Activated naive CD8-positive, alpha-beta T cell treated with anti-CD3 and anti-CD28 coated beads, Interleukin-2, amount 50 U/mL, for 16 hours (primary cell): ENCODE results near the gene BPI.
"Not testable (repeated sequence)": the region's sequence is repeated elsewhere in the genome, so short reads cannot be mapped to it uniquely, and the experiment has no call there.

Source experiments
- DNase-seq: peaks from one replicate; pipeline ENCODE4 v3.0.0-alpha.2; 2020; ENCODE audit warnings: low read depth, low spot score

The BPI gene

DNA sequence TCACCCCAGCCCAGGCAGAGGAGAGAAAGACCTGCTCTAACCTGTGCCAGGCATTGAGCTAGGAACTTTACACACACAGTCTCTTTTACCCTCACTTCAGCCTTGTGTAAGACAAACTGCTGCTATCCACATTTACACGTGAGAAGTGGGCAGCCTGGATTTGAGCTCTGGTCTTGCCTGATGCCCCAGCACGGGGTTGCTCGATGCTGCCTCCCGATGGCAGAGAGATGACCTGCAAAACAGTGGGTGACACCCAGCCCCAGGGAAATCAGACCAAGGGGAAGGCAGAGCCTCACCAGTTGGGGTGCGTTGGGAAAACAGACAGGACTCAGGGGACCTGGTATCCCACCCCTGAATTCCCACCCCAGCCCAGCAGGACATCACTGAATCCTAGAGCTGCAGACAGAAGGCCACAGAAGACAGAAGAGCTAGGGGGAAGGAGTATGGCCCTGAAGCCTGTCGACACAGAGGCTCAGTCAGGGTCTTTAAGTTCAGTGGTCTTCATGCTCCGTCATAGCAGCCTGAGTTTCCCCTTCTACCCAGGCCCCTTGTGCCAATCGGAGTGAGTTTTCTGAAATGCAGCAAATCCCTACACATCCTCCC, 990 bp downstream of the BPI start:
- no peak for DNase-seq

DNA sequence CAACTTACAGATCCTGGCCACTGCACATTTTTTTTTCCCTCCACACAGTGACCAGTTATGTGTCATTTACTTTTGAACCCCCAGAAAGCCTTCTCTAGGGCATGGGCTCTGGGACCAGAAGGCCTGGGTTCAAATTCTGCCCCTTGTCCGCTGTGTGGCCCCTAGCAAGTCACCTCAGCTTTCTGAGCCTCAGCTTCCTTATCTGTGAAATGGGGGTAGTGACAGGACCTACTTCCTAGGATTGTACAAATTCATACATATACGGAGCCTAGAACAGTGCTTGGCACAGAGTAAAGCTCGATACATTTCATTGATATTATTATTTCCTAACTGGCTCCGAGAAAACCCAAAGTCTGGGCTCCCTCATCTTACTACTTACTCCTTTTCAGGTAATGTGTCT, 1.6 kb downstream of the BPI start:
- DNase-seq: no peak

DNA sequence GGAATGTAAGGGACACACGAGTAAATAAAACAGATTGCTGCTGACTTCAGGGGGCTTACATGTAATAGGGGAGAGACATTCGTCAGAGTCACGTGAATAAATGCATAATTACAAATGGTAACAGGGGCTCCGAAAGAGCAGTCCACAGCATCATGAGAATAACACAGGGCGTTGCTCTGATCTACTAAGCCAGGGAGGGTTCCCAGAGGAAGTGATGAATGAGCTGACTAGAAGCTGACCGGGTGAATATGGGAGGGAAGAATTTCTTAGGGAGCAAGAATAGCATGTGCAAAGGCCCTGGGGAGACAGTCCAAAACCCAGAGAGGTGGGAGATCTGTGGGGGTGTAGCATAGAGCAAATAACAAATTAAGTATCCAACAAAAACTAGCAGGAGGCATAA, 2.4 kb downstream of the BPI start:
- DNase-seq: no peak

DNA sequence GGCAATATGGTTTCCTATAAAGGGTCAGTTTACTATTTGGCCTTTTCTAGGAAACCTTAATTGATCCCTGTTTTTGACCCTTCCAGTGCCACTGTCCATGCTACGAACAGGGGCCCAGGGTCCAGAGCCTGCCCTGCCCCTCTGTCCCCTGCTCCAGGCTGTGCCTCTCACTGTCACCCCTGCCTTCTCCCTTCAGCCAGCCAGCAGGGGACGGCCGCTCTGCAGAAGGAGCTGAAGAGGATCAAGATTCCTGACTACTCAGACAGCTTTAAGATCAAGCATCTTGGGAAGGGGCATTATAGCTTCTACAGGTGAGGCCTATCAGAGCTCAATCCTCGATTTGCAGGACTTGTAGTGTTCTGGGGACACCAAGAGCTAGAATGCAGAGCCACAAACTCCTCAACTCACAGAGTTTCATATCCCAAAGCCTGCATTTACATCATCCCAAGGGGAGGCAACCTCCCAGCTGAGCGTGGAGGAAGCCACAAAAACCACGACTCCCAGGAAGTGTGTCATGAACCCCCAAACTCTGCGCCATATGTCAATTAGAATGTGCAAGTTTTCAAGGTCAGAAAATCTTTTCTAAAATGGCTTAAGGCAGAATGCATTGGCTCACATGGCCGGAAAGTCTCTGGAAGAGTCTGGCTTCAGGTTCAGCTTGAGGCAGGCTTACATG, 3.6 kb downstream of the BPI start:
- no peak for DNase-seq

DNA sequence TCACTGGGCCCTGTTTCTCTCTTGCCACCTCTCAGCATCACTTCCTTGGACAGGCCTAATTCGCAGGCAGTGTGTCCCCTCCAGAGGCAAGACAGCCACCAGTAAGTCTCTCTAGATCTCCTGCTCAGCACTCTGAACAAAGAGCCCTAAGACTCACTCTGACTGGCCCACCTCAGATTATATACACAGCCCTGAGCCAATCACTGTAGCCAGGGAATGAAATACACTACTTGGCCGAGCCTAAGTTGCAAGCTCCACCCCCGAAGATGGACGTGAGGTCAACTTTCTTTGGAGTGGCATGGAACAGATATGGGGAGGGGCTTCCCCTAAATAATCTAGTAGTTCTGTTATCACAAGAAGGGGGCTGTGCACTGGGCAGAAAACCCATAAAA, 4.1 kb downstream of the BPI start:
- DNase-seq: no peak

DNA sequence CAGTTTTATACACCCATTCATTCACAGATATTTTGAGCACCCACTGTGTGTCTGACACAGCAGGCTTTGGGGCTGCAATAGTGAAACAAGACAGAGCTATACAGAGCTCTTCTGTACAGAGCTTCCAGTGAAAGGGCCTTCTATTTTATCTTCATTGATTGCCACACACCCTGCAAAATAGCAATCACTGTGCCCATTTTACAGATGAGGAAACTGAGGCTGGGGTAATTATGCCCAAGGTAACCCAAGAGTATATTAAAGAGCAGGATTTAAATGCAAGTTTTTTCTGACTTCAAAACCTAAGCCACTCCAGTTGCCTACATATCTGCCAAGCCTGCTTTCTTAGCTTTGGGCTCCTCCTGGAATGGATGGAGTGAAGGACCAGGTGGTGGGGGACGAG, 4.5 kb downstream of the BPI start:
- DNase-seq: no peak

DNA sequence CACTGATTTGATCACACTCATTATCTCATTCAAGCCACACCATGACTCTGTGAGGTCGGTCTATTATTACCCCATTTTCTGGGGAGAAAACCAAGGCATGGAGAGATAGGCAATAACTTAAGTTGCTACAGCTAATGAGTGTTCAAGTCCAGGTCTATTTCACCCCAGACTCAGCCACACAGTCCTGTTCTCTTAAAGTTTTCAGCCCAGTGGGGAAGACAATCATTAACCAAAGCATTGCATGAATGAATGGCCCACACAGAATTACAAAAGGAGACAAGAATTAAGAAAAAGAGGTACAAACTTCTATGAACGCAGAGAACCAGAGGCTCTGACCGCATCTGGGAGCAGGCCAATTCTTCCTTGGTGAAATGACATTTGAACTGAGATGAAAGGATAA, 7.1 kb downstream of the BPI start:
- DNase-seq: no peak

DNA sequence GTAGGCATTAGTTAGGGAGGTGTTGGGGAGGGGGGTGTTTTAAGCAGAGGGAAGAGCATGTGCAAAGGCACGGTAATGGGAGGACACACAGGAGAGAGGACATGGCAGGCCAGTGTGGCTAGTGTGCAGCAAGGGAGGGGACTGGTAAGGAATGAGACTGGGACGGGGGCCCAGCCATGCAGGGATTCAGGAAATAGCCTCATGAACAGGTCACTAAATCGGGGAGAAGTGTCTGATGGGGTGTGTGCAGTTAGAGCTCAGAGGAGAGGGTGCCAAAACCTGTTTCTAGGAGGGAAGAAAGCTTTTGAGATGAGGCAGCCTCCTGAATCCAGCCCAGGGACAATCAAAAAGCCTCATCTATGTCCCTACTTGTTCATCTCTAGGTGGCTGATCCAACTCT, 7.5 kb downstream of the BPI start:
- DNase-seq: no peak

DNA sequence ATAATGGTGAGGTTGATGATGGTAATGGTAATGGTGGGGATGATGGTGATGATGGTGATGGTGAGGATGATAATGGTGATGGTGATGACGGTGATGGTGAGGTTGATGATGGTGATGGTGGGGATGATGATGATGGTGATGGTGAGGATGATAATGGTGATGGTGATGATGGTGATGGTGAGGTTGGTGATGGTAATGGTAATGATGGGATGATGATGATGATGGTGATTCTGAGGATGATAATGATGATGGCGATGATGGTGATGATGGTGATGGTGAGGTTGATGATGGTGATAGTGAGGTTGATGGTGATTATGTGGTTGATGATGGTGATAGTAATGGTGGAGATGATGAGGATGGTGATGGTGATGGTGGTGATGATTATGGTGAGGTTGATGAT, 9.7 kb downstream of the BPI start:
- no peak for DNase-seq

DNA sequence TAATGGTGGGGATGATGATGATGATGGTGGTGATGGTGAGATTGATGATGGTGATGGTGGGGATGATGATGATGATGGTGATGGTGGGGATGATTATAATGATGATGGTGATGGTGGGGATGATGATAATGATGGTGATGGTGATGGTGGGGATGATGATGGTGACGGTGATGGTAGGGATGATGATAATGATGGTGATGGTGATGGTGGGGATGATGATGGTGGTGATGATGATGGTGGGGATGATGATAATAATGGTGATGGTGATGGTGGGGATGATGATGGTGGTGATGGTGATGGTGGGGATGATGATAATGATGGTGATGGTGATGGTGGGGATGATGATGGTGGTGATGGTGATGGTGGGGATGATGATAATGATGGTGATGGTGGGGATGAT, 10.4 kb downstream of the BPI start:
- not testable (repeated sequence) for DNase-seq

DNA sequence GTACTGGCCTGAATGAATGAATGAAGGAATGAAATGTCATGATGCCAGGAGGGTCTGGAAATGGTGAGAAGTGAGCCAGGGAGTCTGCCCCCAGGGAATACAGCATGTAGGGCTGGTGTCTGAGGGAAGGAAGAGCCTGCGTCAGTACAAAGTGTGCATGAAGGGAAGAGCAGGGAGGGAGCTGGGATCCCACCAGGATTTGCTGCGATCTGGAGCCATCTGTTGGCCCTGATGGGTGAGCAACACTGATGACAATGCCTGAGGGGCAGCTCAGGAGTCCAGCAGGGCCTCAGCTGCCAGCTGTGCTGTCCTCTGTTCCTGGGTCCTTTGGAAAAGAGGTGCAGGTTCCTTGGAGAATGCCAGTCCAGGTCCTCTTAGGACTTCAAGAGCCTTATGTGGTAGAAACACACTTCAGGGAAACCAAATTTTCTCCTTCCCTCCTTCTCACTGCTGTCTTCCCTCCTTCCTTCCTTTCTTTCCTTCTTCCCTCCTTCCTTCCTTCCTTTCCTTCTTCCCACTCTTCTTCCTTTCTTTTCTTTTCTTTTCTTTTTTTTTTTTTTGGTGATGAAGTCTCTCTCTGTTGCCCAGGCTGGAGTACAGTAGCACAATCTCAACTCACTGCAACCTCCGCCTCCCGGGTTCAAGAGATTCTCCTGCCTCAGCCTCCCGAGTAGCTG, 11.5 kb downstream of the BPI start:
- no peak for DNase-seq

DNA sequence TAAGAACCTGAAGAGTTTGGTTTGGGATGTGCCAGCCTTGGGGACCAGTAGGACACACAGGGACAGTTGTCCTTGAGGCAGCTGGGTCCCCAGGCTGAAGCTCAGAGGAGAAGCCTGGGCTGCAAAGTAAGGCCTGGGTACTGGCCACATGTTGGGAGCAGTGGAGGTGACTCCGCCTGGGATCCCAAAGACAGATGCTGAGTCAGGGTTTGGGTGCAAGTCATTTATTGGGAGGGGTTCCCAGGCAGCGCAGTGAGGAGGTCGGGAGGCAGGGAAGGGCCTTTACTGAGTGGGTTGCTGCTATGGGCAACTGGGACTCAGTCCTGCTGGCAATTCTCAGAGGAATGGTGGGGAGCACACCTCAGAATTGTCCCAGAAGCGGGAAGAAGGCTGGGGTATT, 12.4 kb downstream of the BPI start:
- no peak for DNase-seq

DNA sequence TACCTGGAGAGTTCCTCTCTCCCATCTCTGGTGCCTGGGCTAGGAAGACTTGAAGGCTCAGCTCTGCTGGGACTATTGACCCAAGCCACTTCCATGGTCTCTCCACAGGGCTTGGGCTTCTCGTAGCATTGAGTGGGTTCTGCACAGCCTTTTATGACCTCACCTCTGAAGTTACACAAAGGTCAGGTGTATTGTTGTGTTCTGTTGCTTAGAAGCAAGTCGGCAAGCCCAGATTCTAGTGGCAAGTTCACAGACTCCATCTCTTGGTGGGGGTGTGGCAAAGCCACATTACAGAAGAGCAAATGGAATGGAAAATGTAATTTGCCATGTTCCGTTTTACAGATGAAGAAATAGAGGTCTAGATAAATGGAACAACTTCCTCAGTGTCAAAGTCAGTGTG, 13.5 kb downstream of the BPI start:
- DNase-seq: no peak

DNA sequence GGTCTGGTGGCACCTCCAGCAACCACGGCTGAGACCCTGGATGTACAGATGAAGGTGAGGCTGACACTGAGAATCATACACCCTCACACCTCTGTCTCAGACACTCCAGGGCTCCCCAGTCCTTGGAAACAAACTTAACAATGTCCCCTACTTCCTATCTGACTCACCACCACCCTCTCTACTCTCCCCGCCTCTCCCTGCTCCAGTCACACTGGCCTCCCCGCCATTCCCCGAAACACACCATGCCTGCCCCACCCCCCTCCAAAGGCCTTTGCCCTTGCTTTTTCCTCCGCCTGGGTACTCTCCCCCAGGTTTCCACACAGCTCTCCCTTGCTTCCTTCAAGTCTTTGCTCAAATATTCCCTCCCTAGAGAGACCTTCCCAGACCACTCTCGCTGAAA, 16.3 kb downstream of the BPI start:
- DNase-seq: no peak

DNA sequence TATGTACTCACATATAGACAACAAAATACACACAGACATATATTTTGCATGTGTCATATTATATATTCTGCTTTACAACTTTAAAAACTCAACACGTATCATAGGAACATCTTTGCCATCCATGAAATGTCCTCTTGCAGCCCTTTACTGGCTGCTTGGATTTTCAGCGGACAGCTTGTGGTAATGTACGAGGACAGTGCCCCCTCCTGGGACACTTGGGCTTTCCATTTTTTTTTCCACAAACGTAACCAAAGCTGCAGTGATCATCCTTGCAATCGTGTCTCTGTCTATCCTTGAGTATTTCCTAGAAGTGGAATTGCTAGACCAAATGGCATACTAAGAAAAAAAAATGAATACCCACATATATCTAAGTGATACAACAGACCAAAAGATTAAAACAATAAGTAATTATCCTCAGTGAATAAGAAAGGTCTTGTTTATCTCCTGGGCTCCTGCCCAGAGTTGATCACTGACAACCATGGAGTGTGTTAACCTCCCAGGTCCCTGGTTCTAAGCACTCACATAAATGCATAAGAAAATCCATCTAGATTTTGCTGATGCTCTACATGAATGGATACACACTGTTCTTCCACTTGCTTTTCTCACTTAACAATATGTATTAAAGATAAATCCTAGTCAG, 18.1 kb downstream of the BPI start:
- no peak for DNase-seq

DNA sequence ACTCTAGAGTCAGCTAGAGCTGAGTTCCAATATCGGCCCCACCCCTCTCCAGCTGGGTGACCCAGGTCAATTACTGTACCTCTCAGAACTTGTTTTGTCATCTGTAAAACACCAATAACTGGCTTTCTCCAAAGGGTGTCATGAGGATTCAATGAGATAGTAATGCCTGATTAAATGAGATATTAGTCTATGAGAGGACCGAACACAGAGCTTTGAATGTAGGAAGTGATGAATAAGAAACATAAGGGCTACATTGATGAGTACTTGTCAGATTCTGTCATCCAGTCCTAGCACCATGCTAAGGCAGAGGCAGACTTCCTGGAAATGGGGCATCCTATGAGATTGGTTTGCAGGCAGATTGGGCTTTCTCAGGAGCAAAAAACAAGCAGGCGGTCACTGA, 20.2 kb downstream of the BPI start:
- no peak for DNase-seq

DNA sequence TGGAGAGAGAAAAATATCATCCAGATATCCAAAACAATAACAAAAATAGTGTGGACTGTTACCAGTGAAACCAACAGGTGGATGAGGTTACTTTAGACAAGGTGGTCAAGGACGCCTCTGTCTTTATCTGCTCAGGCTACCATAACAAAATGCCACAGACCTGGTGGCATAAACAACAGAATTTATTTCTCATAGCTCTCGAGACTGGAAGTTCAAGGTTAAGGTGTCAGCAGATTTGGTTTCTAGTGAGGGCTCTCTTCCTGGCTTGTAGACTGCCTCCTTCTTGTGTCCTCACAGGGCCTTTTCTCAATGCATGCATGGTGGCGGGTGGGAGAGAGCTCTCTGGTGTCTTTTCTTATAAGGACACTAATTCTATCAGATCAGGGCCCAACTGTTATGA, 21.2 kb downstream of the BPI start:
- no peak for DNase-seq

DNA sequence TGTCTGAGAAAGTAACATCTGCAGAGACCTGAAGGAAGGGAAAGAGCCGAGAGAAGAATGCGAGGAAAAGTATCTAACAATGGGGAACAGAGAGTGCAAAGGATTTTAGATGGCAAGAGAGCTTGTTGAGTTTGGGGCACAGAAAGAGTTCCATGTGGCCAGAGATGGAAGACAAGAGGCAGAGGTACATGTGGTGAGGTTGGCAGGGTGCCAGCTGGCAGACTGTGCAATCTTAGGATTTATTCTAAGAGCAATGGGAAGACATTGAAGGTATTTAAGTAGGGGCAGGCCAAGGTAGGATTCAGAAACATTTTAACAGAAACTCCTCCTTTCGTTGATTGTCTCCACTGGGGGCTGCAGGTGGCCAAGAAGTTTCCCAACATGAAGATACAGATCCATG, 21.9 kb downstream of the BPI start:
- no peak for DNase-seq

DNA sequence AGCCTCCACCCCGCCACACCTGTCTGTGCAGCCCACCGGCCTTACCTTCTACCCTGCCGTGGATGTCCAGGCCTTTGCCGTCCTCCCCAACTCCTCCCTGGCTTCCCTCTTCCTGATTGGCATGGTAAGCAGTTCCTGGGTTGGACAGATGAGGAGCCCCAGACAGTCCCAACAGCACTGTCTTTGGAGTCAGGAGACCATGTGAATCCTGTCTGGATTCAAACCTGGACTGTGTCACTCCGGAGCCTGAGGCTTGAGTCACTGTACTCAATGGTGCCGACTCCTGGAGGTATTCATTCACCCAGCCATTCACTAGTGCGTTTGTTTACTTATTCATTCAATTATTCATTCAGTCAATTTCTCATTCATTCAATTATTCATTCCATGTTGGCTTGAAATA, 22.4 kb downstream of the BPI start:
- no peak for DNase-seq

DNA sequence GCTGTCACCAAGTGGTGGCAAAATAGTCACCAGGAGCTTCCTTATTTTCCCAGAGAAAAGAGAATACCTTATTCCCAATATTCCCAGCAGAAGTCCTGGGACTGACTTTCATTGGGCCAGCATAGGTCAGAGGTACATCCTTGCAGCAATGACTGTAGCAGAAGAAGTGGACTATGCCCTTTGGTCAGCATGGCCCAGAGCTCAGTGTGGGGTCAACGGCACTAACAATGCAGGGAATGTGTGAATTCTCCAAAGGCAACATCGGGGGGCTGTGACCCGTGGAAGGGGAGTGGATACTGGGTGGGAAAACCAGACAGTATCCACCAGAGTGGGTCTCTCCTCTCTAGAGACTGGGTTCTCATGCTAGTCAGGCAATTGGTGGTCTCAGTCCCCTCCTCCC, 26.7 kb downstream of the BPI start:
- DNase-seq: no peak

DNA sequence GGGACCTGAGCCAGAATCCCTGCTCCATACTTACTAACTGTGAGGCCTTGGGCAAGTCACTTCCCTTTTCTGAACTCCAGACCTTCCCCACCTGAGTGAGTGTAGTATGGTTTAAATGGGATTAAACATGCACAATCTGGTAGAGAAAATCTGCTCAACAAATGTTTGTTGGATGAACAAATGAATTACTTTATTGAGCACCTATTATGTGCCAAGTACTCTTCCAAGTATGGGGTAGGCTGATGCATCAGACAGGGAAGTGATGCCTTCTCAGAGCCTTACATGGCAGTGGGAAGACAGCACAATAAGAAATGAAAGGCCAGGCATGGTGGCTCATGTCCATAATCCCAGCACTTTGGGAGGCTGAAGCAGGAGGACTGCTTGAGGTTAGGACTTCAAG, 27.3 kb downstream of the BPI start:
- no peak for DNase-seq

DNA sequence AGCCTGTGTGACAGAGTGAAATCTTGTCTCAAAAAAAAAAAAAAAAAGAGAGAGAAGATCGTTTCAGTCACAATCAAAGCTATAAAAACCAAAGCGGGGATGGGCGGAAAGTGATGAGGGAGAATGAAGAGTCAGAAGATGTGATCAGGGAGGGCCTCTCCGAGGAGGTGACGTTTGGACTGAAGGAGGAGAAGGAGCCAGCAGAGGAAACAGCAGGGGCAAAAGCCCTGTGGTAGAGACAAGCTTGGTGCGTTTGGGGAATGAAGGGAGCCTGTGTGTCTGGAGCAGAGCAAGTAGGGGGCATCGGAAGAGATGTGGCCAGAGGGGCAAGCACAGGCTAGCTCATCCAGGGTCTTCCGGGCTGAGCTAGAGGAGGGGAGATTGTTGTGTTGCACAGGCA, 27.9 kb downstream of the BPI start:
- DNase-seq: no peak

DNA sequence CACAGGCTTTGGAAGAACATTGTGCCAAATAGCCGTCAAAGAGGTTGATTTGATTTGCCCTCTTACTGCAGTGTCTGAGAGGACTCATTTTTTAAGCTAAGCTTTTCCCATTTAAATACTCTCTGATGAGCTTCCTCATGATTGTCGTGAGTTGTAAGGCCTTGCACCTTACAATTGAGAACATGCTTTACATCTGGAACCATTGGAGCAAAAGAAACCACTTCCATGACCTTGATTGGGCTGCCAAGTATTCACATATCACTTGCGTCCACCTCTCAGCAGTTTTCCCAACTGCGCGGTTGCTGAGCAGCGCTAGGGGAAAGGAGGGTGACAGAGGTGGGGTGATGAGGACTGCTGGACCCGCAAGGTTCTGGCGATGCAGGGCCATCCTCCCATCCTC, 30.1 kb downstream of the BPI start:
- no peak for DNase-seq
